ACHN (cell line): Measurements from ENCODE around the gene HIF1A.
A peak's percentile ranks its signal among the peaks of the same experiment; 100 is the strongest.

ENCODE experiments used
- DNase-seq: peaks from one replicate; pipeline ENCODE4 v3.0.0-alpha.2; 2015
- in situ Hi-C: cut with HindIII; loops from 2 replicates; pipeline ENCODE4 v1.10.0; 2017; ENCODE audit warnings: low sequenced_read_pairs, low pct_ligation_motif_present, low pct_unique_long_range_greater_than_20kb

HIF1A gene

GRCh38 chr14:61670576-61670975, 24.7 kb upstream of the HIF1A start:
- in situ Hi-C loops, result no loop called here
- DNase-seq, result no peak

- no peak for DNase-seq
- in situ Hi-C loops, result no loop called here
Observed at GRCh38 chr14:61671082-61671481, 24.2 kb upstream of the HIF1A start.

- no peak for DNase-seq
- in situ Hi-C loops, result no loop called here
Observed at GRCh38 chr14:61672796-61673195, 22.5 kb upstream of the HIF1A start.

GRCh38 chr14:61673305-61673704, 22.0 kb upstream of the HIF1A start:
- in situ Hi-C loops, result no loop called here
- DNase-seq, result no peak

DNA sequence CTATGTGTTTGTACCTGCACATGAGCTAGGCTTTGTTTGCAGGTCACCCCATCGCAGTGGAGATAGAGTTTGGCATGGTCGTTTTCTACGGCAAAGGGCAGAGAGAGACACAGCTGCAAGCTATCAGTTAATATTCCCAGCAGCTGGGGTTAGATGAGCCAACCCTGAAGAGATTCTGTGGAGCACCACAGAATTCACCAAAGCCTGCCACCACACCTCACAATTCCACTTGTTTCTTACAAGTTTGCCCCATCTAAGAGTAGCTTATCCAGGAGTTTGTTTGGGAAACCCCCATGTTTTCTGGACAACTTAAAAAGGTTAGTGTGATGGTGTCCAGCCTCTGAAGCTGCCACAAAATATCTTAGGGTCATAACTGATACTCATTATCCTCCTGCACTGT, 20.0 kb upstream of the HIF1A start:
- DNase-seq, result no peak
- in situ Hi-C loops, result no loop called here

DNA sequence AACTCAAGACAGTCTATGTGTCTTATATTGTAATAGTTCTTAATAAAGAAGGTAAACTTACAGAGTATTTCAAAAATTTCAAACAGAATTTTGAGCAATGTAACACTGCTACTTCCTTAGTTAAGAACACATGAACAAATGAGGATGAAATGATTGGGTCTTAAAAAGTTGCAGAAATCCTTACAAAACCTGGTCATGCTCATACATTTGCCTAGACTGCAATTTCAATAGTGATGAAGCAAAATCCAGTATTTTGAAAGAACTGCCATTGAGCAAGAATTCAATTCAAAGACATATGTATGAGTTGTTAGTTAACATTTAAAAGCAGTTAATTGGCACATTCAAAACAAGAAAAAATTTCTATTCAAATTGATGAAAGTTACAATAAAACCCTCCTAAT, 17.8 kb upstream of the HIF1A start:
- in situ Hi-C loops, result no loop called here
- no peak for DNase-seq

GRCh38 chr14:61678975-61679374, 16.3 kb upstream of the HIF1A start:
- DNase-seq, result no peak
- in situ Hi-C loops, result no loop called here

- no peak for DNase-seq
- in situ Hi-C loops, result no loop called here
Observed at GRCh38 chr14:61681413-61681812, 13.9 kb upstream of the HIF1A start.

DNA sequence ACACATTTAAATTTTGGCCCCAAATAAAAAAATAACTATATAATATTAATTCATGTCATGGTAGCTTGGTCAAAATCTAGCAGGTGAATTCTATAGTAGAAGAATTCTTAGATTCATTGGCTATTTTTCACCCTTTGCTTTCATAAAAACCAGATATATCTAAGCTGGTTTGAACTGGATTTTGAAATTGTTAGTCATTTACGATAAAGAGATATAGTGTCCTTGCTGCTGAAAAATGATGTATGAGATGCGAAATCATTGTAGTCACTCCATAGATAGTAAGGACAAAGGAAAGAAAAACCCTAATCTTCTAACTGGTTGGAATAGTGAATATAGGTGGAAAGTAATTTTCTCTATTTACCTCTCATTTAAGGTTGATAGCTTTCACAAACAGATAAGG, 12.2 kb upstream of the HIF1A start:
- in situ Hi-C loops, result no loop called here
- no peak for DNase-seq

GRCh38 chr14:61690039-61690438, 5.3 kb upstream of the HIF1A start:
- in situ Hi-C loops, result no loop called here
- no peak for DNase-seq

DNA sequence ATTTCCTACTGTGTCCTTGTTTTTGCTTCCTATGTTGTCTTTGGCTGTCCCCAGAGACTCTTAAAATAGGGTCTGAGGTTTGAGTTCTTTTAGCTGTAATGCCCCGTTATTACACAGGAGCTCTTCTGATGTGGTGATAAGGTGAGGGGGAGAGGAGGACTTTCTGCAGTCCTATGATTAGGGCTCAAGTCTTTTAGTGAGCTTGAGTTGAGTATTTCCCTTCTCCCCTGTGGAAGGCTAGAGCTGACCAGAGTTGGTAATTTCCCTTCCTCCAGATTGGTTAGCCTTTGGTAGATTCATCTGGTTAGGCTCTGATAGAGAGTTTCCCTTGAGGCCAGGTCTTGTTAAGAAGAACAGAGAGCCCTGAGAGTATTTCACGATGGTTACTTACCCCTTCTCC, 4.3 kb upstream of the HIF1A start:
- in situ Hi-C loops, result no loop called here
- DNase-seq, result no peak

GRCh38 chr14:61691495-61691894, 3.8 kb upstream of the HIF1A start:
- no peak for DNase-seq
- in situ Hi-C loops, result no loop called here

- no peak for DNase-seq
- in situ Hi-C loops, result no loop called here
Observed at GRCh38 chr14:61694039-61694438, 1.3 kb upstream of the HIF1A start.

DNA sequence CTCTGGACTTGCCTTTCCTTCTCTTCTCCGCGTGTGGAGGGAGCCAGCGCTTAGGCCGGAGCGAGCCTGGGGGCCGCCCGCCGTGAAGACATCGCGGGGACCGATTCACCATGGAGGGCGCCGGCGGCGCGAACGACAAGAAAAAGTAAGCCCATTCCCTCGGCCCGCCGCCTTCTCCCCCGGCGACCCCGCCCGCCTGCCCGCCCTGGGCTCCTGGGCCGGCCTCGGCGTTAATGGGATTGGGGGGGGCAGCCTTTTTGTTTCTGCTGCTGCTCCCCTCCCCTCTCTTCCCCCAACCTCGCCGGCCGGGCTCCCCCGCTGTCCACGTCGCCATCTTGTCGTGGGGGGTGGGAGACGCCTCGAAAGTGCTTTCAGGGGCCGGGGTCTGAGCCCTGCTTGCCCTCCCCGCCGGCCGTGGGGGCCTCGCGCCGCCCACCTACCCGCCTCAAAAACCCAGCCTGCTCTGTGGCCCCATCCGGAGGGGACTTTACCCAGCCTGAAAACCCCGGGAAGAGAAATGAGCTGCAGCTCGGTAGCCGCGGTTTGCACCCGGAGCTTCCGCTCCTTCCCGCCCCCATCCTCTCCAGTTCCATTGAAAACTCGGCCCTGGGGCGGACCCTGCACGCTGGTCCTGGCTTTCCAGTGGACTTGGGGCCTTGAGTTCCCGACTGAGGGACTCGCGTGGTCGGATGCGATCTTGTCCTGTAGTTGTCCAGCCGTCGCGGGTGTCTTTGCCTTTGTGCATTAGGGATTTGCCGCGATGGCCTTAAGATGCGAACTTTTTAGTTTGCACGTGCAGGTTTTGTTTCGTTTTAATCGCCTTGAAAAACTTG, 598 bp downstream of the HIF1A start:
- in situ Hi-C loops, result no loop called here
- DNase-seq, result peak; percentile 48

DNA sequence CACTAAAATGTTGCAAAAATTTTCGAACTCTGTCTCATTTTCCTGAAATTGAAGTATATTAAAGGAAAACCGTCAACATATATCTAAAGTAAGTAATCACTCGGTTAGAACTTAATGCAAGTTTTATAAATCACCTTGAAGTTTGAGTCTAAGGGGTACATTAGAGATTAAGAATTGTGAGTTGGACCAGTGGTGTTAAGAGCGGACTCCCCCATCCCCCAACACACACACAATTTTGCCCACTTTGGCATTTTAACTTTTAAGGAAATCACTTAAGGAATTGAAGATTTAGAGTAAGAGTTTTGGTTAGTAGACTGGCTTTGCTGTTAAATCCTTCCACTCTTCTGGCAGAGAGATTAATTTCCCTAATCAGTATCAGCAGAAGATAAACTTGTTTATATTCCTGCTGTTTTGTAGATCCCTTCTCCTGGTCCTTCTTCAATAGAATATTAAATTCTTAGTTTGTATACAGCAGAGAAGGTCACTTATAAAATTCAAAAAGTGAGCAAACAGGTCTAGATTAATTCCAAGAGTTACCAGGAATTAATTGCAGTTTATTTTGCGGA, 1.5 kb downstream of the HIF1A start:
- in situ Hi-C loops, result no loop called here
- DNase-seq, result no peak

DNA sequence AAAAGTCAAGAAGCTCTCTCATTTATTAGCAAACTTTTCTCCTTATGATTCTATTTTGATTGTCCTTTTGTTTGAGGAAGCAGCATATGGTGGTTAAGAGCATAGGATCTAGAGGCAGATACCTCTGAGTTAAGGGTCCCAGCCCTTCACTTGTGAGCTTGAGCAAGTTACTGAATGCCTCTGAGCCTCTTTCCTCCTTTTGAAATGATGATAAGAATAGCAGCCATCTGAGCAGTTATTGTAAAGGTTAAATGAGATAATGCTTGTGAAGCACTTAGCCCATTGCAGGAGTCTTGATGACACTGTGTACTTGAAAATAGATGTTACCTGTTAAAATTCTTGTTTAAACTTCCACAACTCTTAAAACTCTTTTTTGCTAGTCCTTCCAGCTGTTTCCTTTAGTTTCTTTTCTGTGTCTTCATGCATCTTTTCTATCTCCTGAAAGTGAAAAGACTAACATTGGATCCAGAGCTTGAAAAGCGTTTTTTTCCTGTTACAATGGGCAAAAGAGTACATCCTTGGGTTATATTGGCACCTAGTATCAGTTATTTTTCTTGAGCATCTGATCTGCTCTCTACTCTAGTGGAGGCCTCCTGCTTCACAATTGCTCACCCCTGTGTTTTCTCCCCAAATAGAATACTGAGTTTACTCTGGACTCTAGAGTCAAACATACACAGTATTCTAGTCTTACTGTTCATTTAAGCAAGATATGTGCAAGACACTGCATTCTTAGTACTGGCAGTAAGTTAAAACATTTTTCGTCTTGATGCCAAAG, 3.1 kb downstream of the HIF1A start:
- DNase-seq, result no peak
- in situ Hi-C loops, result no loop called here

- DNase-seq, result no peak
- in situ Hi-C loops, result no loop called here
Observed at GRCh38 chr14:61699027-61699426, 3.7 kb downstream of the HIF1A start.

DNA sequence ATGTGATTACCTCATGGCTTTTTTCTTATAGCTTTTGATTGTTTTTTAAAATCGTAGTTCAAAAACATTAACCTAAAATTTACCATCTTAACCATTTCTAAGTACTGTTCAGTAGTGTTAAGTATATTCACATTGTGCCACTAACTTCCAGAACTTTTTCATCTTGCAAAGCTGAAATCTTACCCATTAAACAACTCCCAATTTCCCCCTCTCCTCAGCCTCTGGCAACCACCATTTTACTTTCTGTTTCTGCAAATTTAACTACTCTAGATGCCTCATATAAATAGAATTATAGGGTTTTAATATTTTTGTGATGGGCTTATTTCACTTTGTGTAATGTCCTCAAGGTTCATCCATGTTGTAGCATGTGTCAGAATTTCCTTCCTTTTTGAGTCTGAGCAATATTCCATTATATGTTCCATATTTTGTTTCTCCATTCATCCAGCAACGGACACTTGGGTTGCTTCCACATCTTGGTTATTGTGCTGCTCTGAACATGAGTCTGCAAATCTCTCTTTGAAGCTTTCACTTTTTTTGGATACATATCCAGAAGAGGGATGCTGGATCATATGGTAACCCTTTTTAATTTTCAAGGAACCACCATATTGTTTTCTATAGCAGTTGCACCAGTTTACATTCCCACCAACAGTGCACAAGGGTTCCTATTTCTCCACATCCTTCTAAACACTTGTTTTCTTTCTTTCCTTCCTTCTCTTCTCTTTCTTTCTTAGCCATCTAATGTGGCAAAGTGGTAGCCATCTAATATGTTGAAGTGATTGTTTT, 5.0 kb downstream of the HIF1A start:
- DNase-seq, result no peak
- in situ Hi-C loops, result no loop called here

- in situ Hi-C loops, result no loop called here
- no peak for DNase-seq
Observed at GRCh38 chr14:61701946-61702345, 6.6 kb downstream of the HIF1A start.
